WERI-Rb-1 (cell line): ENCODE measurements around the gene HDAC4.

Source experiments
- DNase-seq: peaks from one replicate; pipeline ENCODE4 v3.0.0-alpha.2; 2020
- H3K27ac ChIP-seq: fragments of 250-450 bp; sonication (Bioruptor Pico); 2 replicates; pipeline ENCODE4 v1.5.1; 2020; ENCODE audit warnings: mild to moderate bottlenecking, moderate library complexity
- H3K27me3 ChIP-seq: fragments of 250-450 bp; sonication (Bioruptor Pico); 2 replicates; pipeline ENCODE4 v1.5.1; 2021; ENCODE audit warnings: mild to moderate bottlenecking, low read depth, moderate library complexity; ENCODE audit not compliant: insufficient read depth, severe bottlenecking
- H3K36me3 ChIP-seq: fragments of 250-450 bp; sonication (Bioruptor Pico); 2 replicates; pipeline ENCODE4 v1.5.1; 2020; ENCODE audit warnings: mild to moderate bottlenecking, moderate library complexity
- H3K4me3 ChIP-seq: 2 replicates; pipeline ENCODE4 v1.5.1; 2011; ENCODE audit warnings: low read depth, mild to moderate bottlenecking, control low read depth, low read length
- H3K9me3 ChIP-seq: fragments of 250-450 bp; sonication (Bioruptor Pico); 2 replicates; pipeline ENCODE4 v1.5.1; 2021; ENCODE audit warnings: mild to moderate bottlenecking, moderate library complexity; ENCODE audit not compliant: severe bottlenecking
- TF ChIP-seq, protein P1 (sequence below): IDR thresholded peaks from 2 replicates; pipeline ENCODE4 v1.5.1; 2011; ENCODE audit warnings: low read depth, mild to moderate bottlenecking, control low read depth, inconsistent platforms, low read length

HDAC4 gene

DNA sequence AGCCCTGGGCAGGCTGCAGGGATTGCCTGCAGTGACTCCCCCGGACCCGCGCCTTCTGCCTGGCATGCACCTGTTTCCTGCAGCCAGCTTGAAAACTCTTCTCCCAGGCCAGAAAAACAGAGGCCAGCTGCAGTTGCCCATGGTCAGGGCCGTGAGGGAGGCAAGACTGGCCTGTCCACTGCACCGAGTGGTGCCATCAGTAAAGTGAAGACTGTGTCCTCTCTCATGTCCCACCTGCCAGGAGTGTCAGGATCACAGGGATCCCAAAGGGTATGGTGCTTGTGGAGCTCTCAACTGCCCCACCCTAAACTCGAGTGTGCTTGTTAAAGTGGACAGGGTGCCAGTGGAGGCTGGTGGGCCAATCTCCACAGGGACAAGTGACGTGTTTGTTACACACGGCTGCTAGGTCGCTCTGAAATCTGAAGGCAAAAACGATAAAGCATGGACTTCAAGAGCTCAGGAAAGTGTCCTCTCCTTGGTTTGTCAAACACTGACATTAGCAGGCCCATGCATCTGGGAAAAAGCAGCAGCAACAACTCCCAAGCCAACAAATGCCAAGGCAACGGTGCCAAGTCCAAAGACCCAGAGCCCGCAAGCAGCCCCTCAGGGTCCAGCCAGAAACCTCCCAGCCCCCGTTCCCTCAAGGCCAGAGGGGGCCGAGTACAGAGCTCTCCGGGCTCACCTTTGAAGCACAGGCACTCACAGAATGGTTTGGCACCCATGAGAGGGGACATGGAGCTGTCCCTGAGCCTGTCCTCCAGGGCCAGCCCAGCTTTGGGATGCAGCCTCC lies 213.2 kb downstream of the HDAC4 start:
- H3K9me3 ChIP-seq, result no peaks in the 10 kb centered on the region
- no peak overlapping the region for H3K4me3 ChIP-seq
- peaks cover 7% of the 10 kb centered on the region for H3K36me3 ChIP-seq
- TF ChIP-seq, protein P1, sequence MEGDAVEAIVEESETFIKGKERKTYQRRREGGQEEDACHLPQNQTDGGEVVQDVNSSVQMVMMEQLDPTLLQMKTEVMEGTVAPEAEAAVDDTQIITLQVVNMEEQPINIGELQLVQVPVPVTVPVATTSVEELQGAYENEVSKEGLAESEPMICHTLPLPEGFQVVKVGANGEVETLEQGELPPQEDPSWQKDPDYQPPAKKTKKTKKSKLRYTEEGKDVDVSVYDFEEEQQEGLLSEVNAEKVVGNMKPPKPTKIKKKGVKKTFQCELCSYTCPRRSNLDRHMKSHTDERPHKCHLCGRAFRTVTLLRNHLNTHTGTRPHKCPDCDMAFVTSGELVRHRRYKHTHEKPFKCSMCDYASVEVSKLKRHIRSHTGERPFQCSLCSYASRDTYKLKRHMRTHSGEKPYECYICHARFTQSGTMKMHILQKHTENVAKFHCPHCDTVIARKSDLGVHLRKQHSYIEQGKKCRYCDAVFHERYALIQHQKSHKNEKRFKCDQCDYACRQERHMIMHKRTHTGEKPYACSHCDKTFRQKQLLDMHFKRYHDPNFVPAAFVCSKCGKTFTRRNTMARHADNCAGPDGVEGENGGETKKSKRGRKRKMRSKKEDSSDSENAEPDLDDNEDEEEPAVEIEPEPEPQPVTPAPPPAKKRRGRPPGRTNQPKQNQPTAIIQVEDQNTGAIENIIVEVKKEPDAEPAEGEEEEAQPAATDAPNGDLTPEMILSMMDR, result no peak
- H3K27me3 ChIP-seq, result no peaks in the 10 kb centered on the region
- no peak overlapping the region for H3K27ac ChIP-seq
- DNase-seq, result no peak

- H3K27ac ChIP-seq, result no peak overlapping the region
- H3K27me3 ChIP-seq, result no peaks in the 10 kb centered on the region
- H3K9me3 ChIP-seq, result no peaks in the 10 kb centered on the region
- H3K4me3 ChIP-seq, result no peak overlapping the region
- TF ChIP-seq, protein P1, result no peak
- DNase-seq, result no peak
- peaks cover 7% of the 10 kb centered on the region for H3K36me3 ChIP-seq
Observed at GRCh38 chr2:239186516-239187357, 214.1 kb downstream of the HDAC4 start.

DNA sequence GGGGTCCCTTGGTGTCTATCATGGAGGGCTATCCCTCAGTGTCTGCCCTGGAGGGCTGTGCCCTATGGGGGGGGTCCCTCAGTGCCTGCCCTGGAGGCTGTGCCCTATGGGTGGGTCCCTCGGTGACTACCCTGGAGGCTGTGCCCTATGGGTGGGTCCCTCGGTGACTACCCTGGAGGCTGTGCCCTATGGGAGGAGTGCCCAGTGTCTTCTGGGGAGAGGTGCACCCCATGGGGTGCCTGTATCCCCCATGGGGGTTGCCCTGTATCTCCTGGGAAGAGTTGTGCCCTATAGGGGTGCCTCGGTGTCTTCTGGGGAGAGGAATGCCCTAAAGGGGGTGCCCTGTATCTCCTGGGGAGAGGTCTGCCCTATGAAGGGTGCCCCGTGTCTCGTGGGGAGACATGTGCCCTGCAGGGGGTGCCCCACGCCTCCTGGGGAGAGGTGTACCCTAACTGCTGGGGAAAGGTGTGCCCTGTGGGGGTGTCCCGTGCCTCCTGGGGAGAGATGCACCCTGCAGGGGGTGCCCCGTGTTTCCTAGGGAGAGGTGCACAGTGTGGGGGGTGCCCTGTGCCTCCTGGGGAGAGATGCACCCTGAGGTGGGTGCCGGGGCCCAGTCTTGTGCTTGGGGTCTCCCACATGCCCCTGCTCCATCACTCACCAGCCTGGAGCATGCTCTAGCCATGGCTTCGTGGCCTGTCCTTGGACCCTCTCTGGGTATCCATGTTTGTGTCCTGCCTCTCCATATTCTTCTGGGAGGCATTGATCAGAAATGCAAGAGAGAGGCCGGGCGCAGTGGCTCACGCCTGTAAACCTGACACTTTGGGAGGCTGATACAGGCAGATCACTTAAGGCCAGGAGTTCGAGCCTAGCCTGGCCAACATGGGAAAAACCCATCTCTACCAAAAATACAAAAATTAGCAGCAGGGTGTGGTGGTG lies 215.6 kb downstream of the HDAC4 start:
- Histone ChIP-seq H3K9me3 (no peaks in the 10 kb centered on the region), H3K27me3 (no peaks in the 10 kb centered on the region), H3K4me3 (no peak overlapping the region), H3K27ac (no peak overlapping the region), H3K36me3 (peaks cover 7% of the 10 kb centered on the region)
- DNase-seq, result no peak
- TF ChIP-seq, protein P1, result no peak

GRCh38 chr2:239184179-239184578 lies 216.6 kb downstream of the HDAC4 start:
- TF ChIP-seq, protein P1, result no peak
- H3K27me3 ChIP-seq, result no peaks in the 10 kb centered on the region
- H3K4me3 ChIP-seq, result no peak overlapping the region
- no peaks in the 10 kb centered on the region for H3K9me3 ChIP-seq
- H3K27ac ChIP-seq, result no peak overlapping the region
- H3K36me3 ChIP-seq, result peaks cover 7% of the 10 kb centered on the region
- no peak for DNase-seq

GRCh38 chr2:239182981-239183791 lies 217.6 kb downstream of the HDAC4 start:
- Histone ChIP-seq H3K4me3 (no peak overlapping the region), H3K9me3 (no peaks in the 10 kb centered on the region), H3K36me3 (no peaks in the 10 kb centered on the region), H3K27me3 (no peaks in the 10 kb centered on the region), H3K27ac (no peak overlapping the region)
- TF ChIP-seq, protein P1, result no peak
- DNase-seq, result no peak
